Stimulated activated CD8-positive, alpha-beta memory T cell treated with anti-CD3 and anti-CD28 coated beads, Interleukin-15, amount 100 ng/mL, for 48 hours (primary cell): ENCODE data around the gene NAPSA.

Source experiments
- DNase-seq, 2 donors: peaks; one replicate each; pipeline ENCODE4 v3.0.0-alpha.2; 2020; ENCODE audit warnings: low read depth in 2 of 2

The NAPSA gene

GRCh38 chr19:50384685-50385535 lies 19.5 kb upstream of the NAPSA start:
- no peak for DNase-seq

DNA sequence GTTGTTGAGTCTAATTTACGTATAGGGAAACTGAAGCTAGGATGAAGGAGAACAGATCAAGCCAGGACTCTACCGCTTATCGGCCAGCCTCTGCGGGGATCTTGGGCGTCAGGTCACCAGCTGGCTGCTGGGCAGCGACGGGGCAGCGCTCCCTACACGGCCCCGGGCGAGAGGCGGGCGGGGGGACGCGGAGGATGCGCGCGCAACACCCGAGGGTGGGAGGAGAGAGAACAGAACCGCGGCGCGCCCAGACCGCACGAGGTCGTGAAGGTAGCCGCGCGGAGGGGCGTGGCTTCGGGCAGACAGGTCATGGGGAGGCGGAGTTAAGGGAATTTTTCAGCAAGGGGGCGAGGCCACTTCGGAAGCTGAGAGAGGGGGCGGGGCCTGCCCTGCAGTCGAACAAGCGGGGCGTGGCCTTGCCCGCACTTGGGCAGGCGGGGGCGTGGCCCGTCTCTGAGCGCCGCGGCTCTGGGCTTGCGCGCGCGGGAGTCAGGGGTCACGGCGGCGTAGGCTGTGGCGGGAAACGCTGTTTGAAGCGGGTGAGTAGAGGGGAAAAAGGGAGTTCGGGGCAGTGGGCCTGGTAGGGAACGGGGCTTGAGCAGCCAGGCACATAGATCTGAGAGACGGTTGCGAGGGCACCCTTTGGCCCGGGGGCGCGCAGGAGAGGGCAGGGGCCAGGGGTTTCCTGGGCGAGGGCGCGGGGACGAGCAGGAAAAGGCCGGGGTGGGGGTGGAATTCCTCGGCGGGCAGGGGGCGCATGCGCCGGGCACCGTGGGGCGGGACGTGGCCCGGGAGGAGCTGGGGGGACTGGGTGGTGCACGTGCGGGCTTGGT lies 18.6 kb upstream of the NAPSA start, which contains the start of gene POLD1:
TSS of gene POLD1 (plus strand) at position 496 of the 833 bp plus-strand sequence. CDS start 14,505 bp downstream, outside the sequence.
- peak; percentile 98 for DNase-seq

GRCh38 chr19:50383001-50383851 lies 17.8 kb upstream of the NAPSA start:
- DNase-seq: no peak

- no peak for DNase-seq
Measured at GRCh38 chr19:50381881-50382729, 16.7 kb upstream of the NAPSA start.

DNA sequence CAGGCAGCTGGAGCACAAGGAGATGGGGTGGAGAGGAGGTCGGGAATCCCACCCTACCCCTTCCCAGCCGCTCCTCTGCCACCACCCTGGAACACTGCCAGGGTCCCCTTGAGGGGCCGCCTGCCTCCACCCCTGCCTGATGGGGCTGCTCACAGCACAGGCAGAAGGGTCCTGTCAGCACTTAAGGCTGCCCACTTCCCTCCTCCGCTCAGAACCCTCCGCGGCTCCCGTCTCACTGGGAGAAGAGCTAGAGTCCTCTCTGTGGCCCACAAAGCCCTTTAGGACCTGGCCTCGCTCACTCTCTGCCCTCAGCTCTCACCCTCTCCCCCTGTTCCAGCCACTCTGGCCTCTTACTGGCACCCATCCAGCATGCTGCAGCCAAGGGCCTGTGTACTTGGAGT lies 15.3 kb upstream of the NAPSA start:
- DNase-seq: no peak

- no peak for DNase-seq
Measured at GRCh38 chr19:50380137-50380536, 14.7 kb upstream of the NAPSA start.

GRCh38 chr19:50379602-50380001 lies 14.2 kb upstream of the NAPSA start:
- no peak for DNase-seq

DNA sequence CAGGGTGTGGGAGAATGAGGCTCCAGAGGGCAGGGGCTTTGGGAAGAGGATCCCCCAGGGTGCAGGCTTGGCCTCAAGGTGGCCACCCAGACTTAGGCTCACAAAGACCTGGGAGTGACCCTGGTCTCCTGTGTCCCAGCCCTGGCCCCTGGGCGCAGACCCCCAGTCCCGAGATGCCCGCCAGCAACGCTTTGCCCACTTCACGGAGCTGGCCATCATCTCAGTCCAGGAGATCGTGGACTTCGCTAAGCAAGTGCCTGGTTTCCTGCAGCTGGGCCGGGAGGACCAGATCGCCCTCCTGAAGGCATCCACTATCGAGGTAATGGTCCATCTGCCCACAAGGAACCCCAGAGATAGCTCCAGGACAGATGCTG lies 13.4 kb upstream of the NAPSA start:
- DNase-seq: no peak

GRCh38 chr19:50378169-50378862 lies 12.9 kb upstream of the NAPSA start:
- DNase-seq: no peak

- DNase-seq: no peak
Measured at GRCh38 chr19:50377517-50377916, 12.1 kb upstream of the NAPSA start.

DNA sequence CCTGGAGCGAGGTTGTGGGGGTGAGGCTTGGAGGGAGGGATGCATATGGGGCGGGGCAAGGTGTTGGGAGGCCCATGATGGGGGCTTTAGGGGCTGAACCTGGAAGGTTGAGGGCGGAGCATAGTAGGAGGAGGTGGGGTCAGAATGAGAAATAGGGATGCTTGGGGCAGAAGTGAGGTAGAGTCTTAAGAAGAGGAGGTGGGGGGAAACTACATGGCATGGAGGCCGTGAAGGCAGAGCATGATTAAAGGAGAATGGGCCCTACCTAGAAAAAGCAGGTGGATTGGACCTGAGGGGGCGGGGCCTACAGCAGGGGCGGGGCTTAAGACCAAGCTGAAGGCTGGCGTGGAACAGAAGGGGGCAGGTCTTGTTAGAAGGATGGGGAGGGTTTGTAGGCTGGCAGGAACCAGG lies 11.6 kb upstream of the NAPSA start:
- DNase-seq: no peak

DNA sequence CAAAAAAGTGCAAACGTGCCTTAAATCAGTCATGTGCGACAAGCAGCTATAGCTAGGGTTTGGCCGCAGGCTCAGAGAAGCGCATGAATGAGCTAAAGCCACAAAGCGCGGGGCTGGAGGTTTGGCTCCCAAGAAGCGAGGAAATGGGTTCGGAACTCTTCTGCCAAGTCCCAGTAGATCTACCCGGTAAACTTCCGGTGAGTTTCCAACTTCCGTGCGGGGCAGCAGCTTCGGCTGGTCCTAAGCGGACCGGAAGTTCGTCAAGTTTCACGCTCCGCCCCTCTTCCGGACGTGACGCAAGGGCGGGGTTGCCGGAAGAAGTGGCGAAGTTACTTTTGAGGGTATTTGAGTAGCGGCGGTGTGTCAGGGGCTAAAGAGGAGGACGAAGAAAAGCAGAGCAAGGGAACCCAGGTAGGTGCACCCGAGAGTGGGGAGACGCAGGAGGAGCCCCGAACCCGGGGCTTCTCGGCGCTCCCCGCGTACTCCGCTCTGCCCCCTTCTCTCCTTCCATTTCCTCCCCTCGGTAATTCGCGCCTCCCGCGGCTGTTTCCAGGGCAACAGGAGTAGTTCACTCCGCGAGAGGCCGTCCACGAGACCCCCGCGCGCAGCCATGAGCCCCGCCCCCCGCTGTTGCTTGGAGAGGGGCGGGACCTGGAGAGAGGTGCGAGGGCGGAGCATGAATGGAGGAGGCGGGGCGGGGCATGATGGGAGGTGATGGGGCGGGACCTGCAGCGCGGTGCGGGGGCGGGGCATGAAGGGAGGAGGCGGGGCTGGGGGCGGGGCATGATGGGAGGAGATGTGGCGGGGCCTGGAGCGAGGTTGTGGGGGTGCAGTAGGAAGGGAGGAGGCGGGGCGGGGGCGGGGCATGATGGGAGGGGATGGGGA lies 11.0 kb upstream of the NAPSA start, which contains the start of gene NR1H2:
TSS of gene NR1H2 (plus strand) at position 292 of the 885 bp plus-strand sequence. CDS start 1,149 bp downstream, outside the sequence.
- peak; percentile 89 to 91 for DNase-seq

DNA sequence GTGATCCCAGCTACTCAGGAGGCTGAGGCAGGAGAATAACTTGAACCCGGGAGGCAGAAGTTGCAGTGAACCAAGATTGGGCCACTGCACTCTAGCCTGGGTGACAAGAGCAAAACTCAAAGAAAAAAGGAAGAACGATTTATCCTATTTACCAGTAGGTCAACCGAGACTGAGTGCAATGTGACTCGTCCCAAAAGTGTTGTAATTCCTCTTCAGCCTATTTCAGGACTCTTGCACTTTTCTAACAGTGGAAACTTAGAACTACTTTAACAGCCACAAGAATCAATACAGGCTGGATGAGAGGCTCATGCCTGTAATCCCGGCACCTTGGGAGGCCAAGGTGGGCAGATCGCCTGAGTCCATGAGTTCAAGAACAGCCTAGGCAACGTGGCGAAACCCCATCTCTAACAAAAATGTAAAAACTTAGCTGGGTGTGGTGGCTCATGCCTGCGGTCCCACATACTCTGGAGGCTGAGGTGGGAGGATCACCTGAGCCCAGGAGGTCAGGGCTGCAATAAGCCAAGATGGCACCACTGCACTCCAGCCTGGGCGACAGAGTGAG lies 6.6 kb upstream of the NAPSA start:
- no peak for DNase-seq

GRCh38 chr19:50368649-50369570 lies 3.5 kb upstream of the NAPSA start:
- DNase-seq: peak; percentile 60 to 65

- peak in 1 of 2 donors; percentile 52 for DNase-seq
Measured at GRCh38 chr19:50362656-50363424, 2.6 kb downstream of the NAPSA start.

DNA sequence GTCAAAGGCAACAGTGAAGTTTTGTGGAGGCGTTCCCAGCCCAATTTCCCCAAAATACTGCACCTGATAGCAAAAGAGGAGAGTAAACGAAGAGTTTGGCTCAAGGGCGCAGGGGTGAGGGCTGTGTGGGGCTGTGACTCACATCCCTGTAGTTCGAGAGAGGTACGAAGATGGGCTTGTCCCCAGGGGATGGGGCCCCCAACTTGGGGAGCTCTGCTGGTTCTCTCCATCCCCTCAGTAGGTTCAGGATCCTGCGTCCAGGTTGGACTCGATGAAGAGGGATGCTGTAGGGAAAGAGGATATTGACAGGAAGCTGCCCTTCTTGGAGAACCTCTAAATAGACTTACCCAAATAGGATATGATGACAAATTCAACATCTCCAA lies 3.4 kb downstream of the NAPSA start:
- DNase-seq: no peak
